ENCODE measurements around the gene TGFB2. TPM values are rescaled to one million over a fixed set of nuclear protein-coding genes. Genes with fewer than 3 reads are reported as not detected.
A peak's percentile ranks its signal among the peaks of the same experiment; 100 is the strongest.

The TGFB2 gene
- total and polyA plus RNA-seq, 10 donors, result 0.24 to 5.5 (median 2.1) TPM

DNA sequence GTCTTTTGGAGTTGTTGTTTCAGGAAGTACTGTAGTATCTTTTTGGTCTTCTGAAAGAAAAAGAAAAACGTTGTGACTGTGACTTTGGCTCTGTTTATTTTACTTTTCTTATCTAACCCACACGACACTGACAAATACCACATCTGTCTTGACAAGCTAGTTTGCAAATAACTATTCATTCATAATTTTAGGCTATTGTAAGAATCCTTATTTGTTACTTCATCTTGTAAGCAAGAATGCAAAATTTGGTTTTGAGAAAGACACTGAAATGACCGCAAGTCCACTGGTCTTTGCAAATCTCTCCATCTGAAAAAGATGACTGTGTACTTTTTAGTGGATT, 12.7 kb downstream of the TGFB2 start:
- Histone ChIP-seq H3K27ac (no peak overlapping the region), H3K9me3 (no peaks in the 10 kb centered on the region), H3K36me3 (no peaks in the 10 kb centered on the region), H3K4me1 (peaks cover 0 to 9% (median 0%) of the 10 kb centered on the region in 6 donors), H3K27me3 (replicated peaks in 1 of 7) (no peaks in the 10 kb centered on the region), H3K4me3 (no peak overlapping the region)
- intact Hi-C loops (cut with DNase I; ENCODE audit: low total_unique reads), result no loop called here
- WGBS, 5 donors, result 75 to 78% (median 77%) methylated on average over 3 of the region's 3 CpGs
- TF ChIP-seq POLR2AphosphoS5 (IDR thresholded peaks at IDR 0.05), result no peak
- TF ChIP-seq POLR2A (IDR thresholded peaks at IDR 0.05), result no peak
- TF ChIP-seq, protein P1, sequence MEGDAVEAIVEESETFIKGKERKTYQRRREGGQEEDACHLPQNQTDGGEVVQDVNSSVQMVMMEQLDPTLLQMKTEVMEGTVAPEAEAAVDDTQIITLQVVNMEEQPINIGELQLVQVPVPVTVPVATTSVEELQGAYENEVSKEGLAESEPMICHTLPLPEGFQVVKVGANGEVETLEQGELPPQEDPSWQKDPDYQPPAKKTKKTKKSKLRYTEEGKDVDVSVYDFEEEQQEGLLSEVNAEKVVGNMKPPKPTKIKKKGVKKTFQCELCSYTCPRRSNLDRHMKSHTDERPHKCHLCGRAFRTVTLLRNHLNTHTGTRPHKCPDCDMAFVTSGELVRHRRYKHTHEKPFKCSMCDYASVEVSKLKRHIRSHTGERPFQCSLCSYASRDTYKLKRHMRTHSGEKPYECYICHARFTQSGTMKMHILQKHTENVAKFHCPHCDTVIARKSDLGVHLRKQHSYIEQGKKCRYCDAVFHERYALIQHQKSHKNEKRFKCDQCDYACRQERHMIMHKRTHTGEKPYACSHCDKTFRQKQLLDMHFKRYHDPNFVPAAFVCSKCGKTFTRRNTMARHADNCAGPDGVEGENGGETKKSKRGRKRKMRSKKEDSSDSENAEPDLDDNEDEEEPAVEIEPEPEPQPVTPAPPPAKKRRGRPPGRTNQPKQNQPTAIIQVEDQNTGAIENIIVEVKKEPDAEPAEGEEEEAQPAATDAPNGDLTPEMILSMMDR (IDR thresholded peaks at IDR 0.05 in 8 of 11, conservative IDR thresholded peaks at IDR 0.05 in 3 of 11), result no peak
- no peak for DNase-seq

GRCh38 chr1:218361298-218362065, 16.3 kb downstream of the TGFB2 start:
- DNase-seq, result no peak
- Histone ChIP-seq H3K27ac (no peak overlapping the region), H3K27me3 (replicated peaks in 1 of 7) (no peaks in the 10 kb centered on the region), H3K9me3 (no peaks in the 10 kb centered on the region), H3K4me3 (no peak overlapping the region), H3K36me3 (no peaks in the 10 kb centered on the region), H3K4me1 (peaks cover 0 to 9% (median 0%) of the 10 kb centered on the region in 6 donors)
- intact Hi-C loops (cut with DNase I; ENCODE audit: low total_unique reads), result no loop called here
- WGBS, 5 donors, result 65 to 71% (median 68%) methylated on average over 7 of the region's 7 CpGs
- TF ChIP-seq POLR2AphosphoS5 (IDR thresholded peaks at IDR 0.05) (no peak), POLR2A (IDR thresholded peaks at IDR 0.05) (no peak)
- TF ChIP-seq, protein P1 (IDR thresholded peaks at IDR 0.05 in 8 of 11, conservative IDR thresholded peaks at IDR 0.05 in 3 of 11), result peak in 4 of 11 experiments; percentile 19 to 45 (median 30)

DNA sequence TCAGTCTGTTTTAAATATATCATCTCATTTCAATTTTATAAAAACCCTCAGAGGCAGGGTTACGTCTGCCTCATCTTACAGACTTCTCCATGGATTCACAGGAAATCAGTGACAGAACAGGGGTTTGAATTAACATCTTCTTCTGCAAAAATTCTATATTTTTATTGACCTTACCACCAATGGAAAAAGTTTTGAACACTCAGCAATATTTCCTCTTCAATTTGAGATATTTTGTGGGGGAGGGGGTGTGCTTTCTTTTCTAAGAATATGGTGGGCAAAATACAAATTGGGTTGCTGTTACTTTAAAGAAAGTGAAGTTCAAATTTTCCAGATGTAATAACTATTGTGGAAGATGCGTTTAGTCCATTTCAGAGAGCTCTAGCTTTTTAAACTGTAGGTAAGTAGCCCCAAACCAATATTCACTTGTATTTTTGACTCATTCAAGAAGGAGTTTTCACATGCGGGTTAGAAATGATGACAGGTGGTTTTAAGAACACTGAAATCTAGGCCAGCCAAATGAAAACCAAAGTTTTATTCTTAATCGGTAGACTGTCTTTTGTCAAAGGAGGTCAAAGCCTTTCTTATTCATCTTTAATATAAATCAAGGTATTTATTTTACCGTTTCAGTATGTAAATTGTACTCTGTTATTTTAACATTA, 17.4 kb downstream of the TGFB2 start:
- H3K36me3 ChIP-seq, result no peaks in the 10 kb centered on the region
- no peak overlapping the region for H3K4me3 ChIP-seq
- H3K27me3 ChIP-seq (replicated peaks in 1 of 7), result no peaks in the 10 kb centered on the region
- peaks cover 0 to 9% (median 0%) of the 10 kb centered on the region in 6 donors for H3K4me1 ChIP-seq
- TF ChIP-seq, protein P1 (IDR thresholded peaks at IDR 0.05 in 8 of 11, conservative IDR thresholded peaks at IDR 0.05 in 3 of 11), result no peak
- intact Hi-C loops (cut with DNase I; ENCODE audit: low total_unique reads), result no loop called here
- 75 to 90% (median 87%) methylated on average over 5 of the region's 5 CpGs for WGBS, 5 donors
- no peak for DNase-seq
- H3K9me3 ChIP-seq, result no peaks in the 10 kb centered on the region
- no peak overlapping the region for H3K27ac ChIP-seq

GRCh38 chr1:218363141-218363540, 18.0 kb downstream of the TGFB2 start:
- Histone ChIP-seq H3K27me3 (replicated peaks in 1 of 7) (no peaks in the 10 kb centered on the region), H3K27ac (no peak overlapping the region), H3K36me3 (no peaks in the 10 kb centered on the region), H3K9me3 (no peaks in the 10 kb centered on the region), H3K4me3 (no peak overlapping the region), H3K4me1 (peaks cover 0 to 9% (median 0%) of the 10 kb centered on the region in 6 donors)
- 60 to 91% (median 74%) methylated on average over 1 of the region's 1 CpG for WGBS, 5 donors
- intact Hi-C loops (cut with DNase I; ENCODE audit: low total_unique reads), result no loop called here
- no peak for DNase-seq
- TF ChIP-seq POLR2AphosphoS5 (IDR thresholded peaks at IDR 0.05) (no peak), POLR2A (IDR thresholded peaks at IDR 0.05) (no peak)
- TF ChIP-seq, protein P1 (IDR thresholded peaks at IDR 0.05 in 8 of 11, conservative IDR thresholded peaks at IDR 0.05 in 3 of 11), result no peak
